ENCODE measurements around the gene MZT2B. TPM values are rescaled to one million over a fixed set of nuclear protein-coding genes. Genes with fewer than 3 reads are reported as not detected.
"Not testable (repeated sequence)": the region's sequence is repeated elsewhere in the genome, so short reads cannot be mapped to it uniquely, and the experiment has no call there.

MZT2B gene
- total RNA-seq, 2 experiments from 2014 or later, result 366 to 371 TPM

- not testable (repeated sequence) for H3K4me3 Mint-ChIP-seq, DNase-seq, H3K9me3 Mint-ChIP-seq, H3K4me1 Mint-ChIP-seq, H3K27ac Mint-ChIP-seq, H3K36me3 Mint-ChIP-seq, H3K27me3 Mint-ChIP-seq
Observed at GRCh38 chr2:130159376-130159775, 22.7 kb upstream of the MZT2B start.

- peaks cover 7% of the 10 kb centered on the region for H3K36me3 Mint-ChIP-seq
- H3K27me3 Mint-ChIP-seq, result no peaks in the 10 kb centered on the region
- H3K9me3 Mint-ChIP-seq, result no peaks in the 10 kb centered on the region
- DNase-seq, result no peak
- H3K27ac Mint-ChIP-seq, result no peak overlapping the region
- no peak overlapping the region for H3K4me3 Mint-ChIP-seq
- H3K4me1 Mint-ChIP-seq, result peaks cover 6% of the 10 kb centered on the region
Observed at GRCh38 chr2:130160131-130160530, 21.9 kb upstream of the MZT2B start.

GRCh38 chr2:130160838-130161705, 21.0 kb upstream of the MZT2B start:
- H3K4me3 Mint-ChIP-seq, DNase-seq, H3K27ac Mint-ChIP-seq, H3K9me3 Mint-ChIP-seq, H3K36me3 Mint-ChIP-seq, H3K4me1 Mint-ChIP-seq, H3K27me3 Mint-ChIP-seq: not testable (repeated sequence)

- not testable (repeated sequence) for H3K36me3 Mint-ChIP-seq
Observed at GRCh38 chr2:130162486-130162885, 19.6 kb upstream of the MZT2B start.

GRCh38 chr2:130162968-130163367, 19.1 kb upstream of the MZT2B start:
- H3K36me3 Mint-ChIP-seq, result peaks cover 8% of the 10 kb centered on the region
- DNase-seq, result no peak
- H3K4me3 Mint-ChIP-seq, result no peak overlapping the region
- H3K9me3 Mint-ChIP-seq, result no peaks in the 10 kb centered on the region
- no peak overlapping the region for H3K27ac Mint-ChIP-seq
- H3K27me3 Mint-ChIP-seq, result no peaks in the 10 kb centered on the region
- peaks cover 5% of the 10 kb centered on the region for H3K4me1 Mint-ChIP-seq

More at GRCh38 chr2:130162486-130162885, 19.6 kb upstream of the MZT2B start:
- H3K4me1 Mint-ChIP-seq, H3K9me3 Mint-ChIP-seq, DNase-seq, H3K4me3 Mint-ChIP-seq, H3K27ac Mint-ChIP-seq, H3K27me3 Mint-ChIP-seq: not testable (repeated sequence)

GRCh38 chr2:130165293-130166016, 16.6 kb upstream of the MZT2B start:
- H3K4me1 Mint-ChIP-seq, result no peaks in the 10 kb centered on the region
- no peak overlapping the region for H3K4me3 Mint-ChIP-seq
- H3K27ac Mint-ChIP-seq, result no peak overlapping the region
- H3K9me3 Mint-ChIP-seq, result no peaks in the 10 kb centered on the region
- no peaks in the 10 kb centered on the region for H3K27me3 Mint-ChIP-seq
- peaks cover 13% of the 10 kb centered on the region for H3K36me3 Mint-ChIP-seq
- DNase-seq, result no peak

GRCh38 chr2:130166611-130167010, 15.5 kb upstream of the MZT2B start:
- H3K36me3 Mint-ChIP-seq, result peaks cover 15% of the 10 kb centered on the region
- not testable (repeated sequence) for H3K27ac Mint-ChIP-seq, H3K4me1 Mint-ChIP-seq, H3K9me3 Mint-ChIP-seq, DNase-seq, H3K4me3 Mint-ChIP-seq, H3K27me3 Mint-ChIP-seq

- H3K9me3 Mint-ChIP-seq, H3K4me1 Mint-ChIP-seq, H3K4me3 Mint-ChIP-seq, H3K27me3 Mint-ChIP-seq, DNase-seq, H3K27ac Mint-ChIP-seq: not testable (repeated sequence)
- peaks cover 22% of the 10 kb centered on the region for H3K36me3 Mint-ChIP-seq
Observed at GRCh38 chr2:130169163-130169562, 12.9 kb upstream of the MZT2B start.

- DNase-seq, result no peak
- no peaks in the 10 kb centered on the region for H3K9me3 Mint-ChIP-seq
- H3K36me3 Mint-ChIP-seq, result peaks cover 17% of the 10 kb centered on the region
- H3K27me3 Mint-ChIP-seq, result no peaks in the 10 kb centered on the region
- H3K4me3 Mint-ChIP-seq, result no peak overlapping the region
- H3K27ac Mint-ChIP-seq, result no peak overlapping the region
- H3K4me1 Mint-ChIP-seq, result no peaks in the 10 kb centered on the region
Observed at GRCh38 chr2:130169896-130170295, 12.2 kb upstream of the MZT2B start.

- H3K4me1 Mint-ChIP-seq, DNase-seq, H3K27me3 Mint-ChIP-seq, H3K9me3 Mint-ChIP-seq, H3K27ac Mint-ChIP-seq, H3K4me3 Mint-ChIP-seq: not testable (repeated sequence)
- peaks cover 22% of the 10 kb centered on the region for H3K36me3 Mint-ChIP-seq
Observed at GRCh38 chr2:130174866-130175265, 7.2 kb upstream of the MZT2B start.

GRCh38 chr2:130180404-130181324, 1.4 kb upstream of the MZT2B start:
- H3K27me3 Mint-ChIP-seq, result not testable (repeated sequence)

GRCh38 chr2:130181325-130181879, 660 bp upstream of the MZT2B start, which contains the start of gene SMPD4:
Gene SMPD4, minus strand, starts transcription at chr2:130181602. Its CDS starts 5,010 bp downstream, at chr2:130176592.
- H3K4me1 Mint-ChIP-seq, result peaks cover 12% of the 10 kb centered on the region
- H3K4me3 Mint-ChIP-seq, result peak within 1 kb of the TSS; percentile 93
- H3K36me3 Mint-ChIP-seq, result peaks cover 34% of the 10 kb centered on the region
- H3K9me3 Mint-ChIP-seq, result no peaks in the 10 kb centered on the region
- peak; percentile 97 for DNase-seq
- H3K27ac Mint-ChIP-seq, result peak within 1 kb of the TSS; percentile 93
- no peaks in the 10 kb centered on the region for H3K27me3 Mint-ChIP-seq

More at GRCh38 chr2:130180404-130181324, 1.4 kb upstream of the MZT2B start:
- not testable (repeated sequence) for H3K4me1 Mint-ChIP-seq, DNase-seq, H3K9me3 Mint-ChIP-seq
- Mint-ChIP-seq H3K27ac (peak overlapping the region; percentile 93), H3K36me3 (peaks cover 30% of the 10 kb centered on the region), H3K4me3 (peak overlapping the region; percentile 93)

- Mint-ChIP-seq H3K27ac (peak overlapping the region; percentile 87), H3K36me3 (peaks cover 35% of the 10 kb centered on the region), H3K4me3 (peak overlapping the region; percentile 86)
- H3K4me1 Mint-ChIP-seq, H3K27me3 Mint-ChIP-seq, DNase-seq, H3K9me3 Mint-ChIP-seq: not testable (repeated sequence)
Observed at GRCh38 chr2:130182826-130183511, 907 bp downstream of the MZT2B start.

All from activated naive CD8-positive, alpha-beta T cell treated with anti-CD3 and anti-CD28 coated beads for 36 hours (primary cell).